Measurements from ENCODE around the gene FAHD2A.

Gene FAHD2A

GRCh38 chr2:95388091-95388692 is 14.3 kb upstream of the FAHD2A start:
- no peak for TF ChIP-seq CTCF (IDR thresholded peaks at IDR 0.05; ENCODE audit: low read depth, low read length)

GRCh38 chr2:95388856-95389244 is 13.7 kb upstream of the FAHD2A start:
- no peak for TF ChIP-seq CTCF (IDR thresholded peaks at IDR 0.05; ENCODE audit: low read depth, low read length)
- no peak overlapping the region for H3K4me3 ChIP-seq (ENCODE audit: low read depth, low read length)

More at GRCh38 chr2:95388091-95388692, 14.3 kb upstream of the FAHD2A start:
- H3K4me3 ChIP-seq (ENCODE audit: low read depth, low read length): no peak overlapping the region

- TF ChIP-seq CTCF (IDR thresholded peaks at IDR 0.05; ENCODE audit: low read depth, low read length): peak; percentile 95
- H3K4me3 ChIP-seq (ENCODE audit: low read depth, low read length): no peak overlapping the region
These were observed 13.0 kb upstream of the FAHD2A start for GRCh38 chr2:95389245-95390119.

GRCh38 chr2:95390272-95390880 is 12.1 kb upstream of the FAHD2A start:
- no peak overlapping the region for H3K4me3 ChIP-seq (ENCODE audit: low read depth, low read length)
- no peak for TF ChIP-seq CTCF (IDR thresholded peaks at IDR 0.05; ENCODE audit: low read depth, low read length)

- no peak overlapping the region for H3K4me3 ChIP-seq (ENCODE audit: low read depth, low read length)
- TF ChIP-seq CTCF (IDR thresholded peaks at IDR 0.05; ENCODE audit: low read depth, low read length): no peak
These were observed 11.6 kb upstream of the FAHD2A start for GRCh38 chr2:95390881-95391321.

- no peak for TF ChIP-seq CTCF (IDR thresholded peaks at IDR 0.05; ENCODE audit: low read depth, low read length)
- no peak overlapping the region for H3K4me3 ChIP-seq (ENCODE audit: low read depth, low read length)
These were observed 10.7 kb upstream of the FAHD2A start for GRCh38 chr2:95391641-95392310.

Data from WI38 (cell line).